GM12892 (cell line): ENCODE data around the gene ZNF423.

Experiments used
- POLR2A ChIP-seq: IDR thresholded peaks from 2 replicates; pipeline ENCODE4 v1.6.1; 2011; ENCODE audit warnings: low read depth, low read length, control low read depth
- POLR2AphosphoS5 ChIP-seq: IDR thresholded peaks from 2 replicates; pipeline ENCODE4 v1.6.1; 2011; ENCODE audit warnings: low read depth, low read length, control low read depth
- TAF1 ChIP-seq: IDR thresholded peaks from 2 replicates; pipeline ENCODE4 v1.6.1; 2011; ENCODE audit warnings: low read depth, mild to moderate bottlenecking, control low read depth, low read length, borderline replicate concordance

DNA sequence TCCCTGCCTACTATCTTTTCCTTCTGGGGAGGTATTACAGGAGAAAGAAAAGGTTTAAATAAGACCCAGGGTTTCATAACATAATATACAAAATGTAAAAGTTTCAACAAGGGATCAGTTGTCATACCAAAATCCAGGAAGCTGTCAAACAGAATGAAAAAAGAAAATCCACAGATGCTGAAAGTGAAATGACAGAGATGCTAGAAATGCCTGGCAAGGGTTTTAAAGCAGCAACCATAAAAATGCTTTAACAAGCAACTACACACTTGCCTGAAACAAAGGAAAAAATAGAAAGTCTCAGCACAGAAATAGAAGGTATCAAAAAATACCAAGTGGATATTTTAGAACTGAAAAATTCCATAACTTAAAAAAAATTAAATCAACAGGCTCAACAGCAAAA lies 377.3 kb downstream of the ZNF423 start:
- TF ChIP-seq POLR2AphosphoS5 (no peak), POLR2A (no peak), TAF1 (no peak)
